MM.1S (cell line): ENCODE results near the gene CMC1.

Source experiments
- DNase-seq: peaks from one replicate; pipeline ENCODE4 v3.0.0-alpha.2; 2015
- H2AFZ ChIP-seq: fragments of 300-600 bp; sonication (generic); 2 replicates; pipeline ENCODE4 v1.6.0; 2016; ENCODE audit warnings: antibody characterized with exemption, low read length
- H3F3A ChIP-seq: fragments of 300-600 bp; sonication (generic); 2 replicates; pipeline ENCODE4 v1.6.1; 2016; ENCODE audit warnings: mild to moderate bottlenecking, antibody characterized with exemption, low read length, moderate library complexity, mixed read lengths; ENCODE audit not compliant: insufficient read depth
- H3K27ac ChIP-seq: fragments of 300-600 bp; sonication (generic); 2 replicates; pipeline ENCODE4 v1.5.1; 2016; ENCODE audit warnings: mild to moderate bottlenecking, low read length
- H3K27me3 ChIP-seq: fragments of 300-600 bp; sonication (generic); replicated peaks from 2 replicates; pipeline ENCODE4 v1.6.0; 2016; ENCODE audit warnings: low read length; ENCODE audit not compliant: insufficient read depth
- H3K36me3 ChIP-seq: fragments of 300-600 bp; sonication (generic); replicated peaks from 2 replicates; pipeline ENCODE4 v1.6.1; 2016; ENCODE audit warnings: mild to moderate bottlenecking, low read length, mixed read lengths; ENCODE audit not compliant: insufficient read depth
- H3K4me1 ChIP-seq: fragments of 300-600 bp; sonication (generic); 2 replicates; pipeline ENCODE4 v1.6.1; 2016; ENCODE audit warnings: low read length, mixed read lengths
- H3K4me2 ChIP-seq: fragments of 300-600 bp; sonication (generic); 2 replicates; pipeline ENCODE4 v1.6.0; 2016; ENCODE audit warnings: low read depth, low read length
- H3K4me3 ChIP-seq: fragments of 300-600 bp; sonication (generic); 2 replicates; pipeline ENCODE4 v1.5.1; 2016; ENCODE audit warnings: low read length, mixed read lengths
- H3K79me2 ChIP-seq: fragments of 300-600 bp; sonication (generic); 2 replicates; pipeline ENCODE4 v1.6.1; 2016; ENCODE audit warnings: mixed run types, low read length, mixed read lengths
- H3K9ac ChIP-seq: fragments of 300-600 bp; sonication (generic); 2 replicates; pipeline ENCODE4 v1.6.1; 2016; ENCODE audit warnings: low read length, mixed read lengths
- H3K9me2 ChIP-seq: fragments of 300-600 bp; sonication (generic); replicated peaks from 2 replicates; pipeline ENCODE4 v1.6.1; 2016; ENCODE audit warnings: mild to moderate bottlenecking, low read length, mixed read lengths; ENCODE audit not compliant: insufficient read depth
- H3K9me3 ChIP-seq: fragments of 300-600 bp; sonication (generic); replicated peaks from 2 replicates; pipeline ENCODE4 v1.6.1; 2016; ENCODE audit warnings: mild to moderate bottlenecking, low read length, mixed read lengths; ENCODE audit not compliant: insufficient read depth
- H4K20me1 ChIP-seq: fragments of 300-600 bp; sonication (generic); 2 replicates; pipeline ENCODE4 v1.6.1; 2016; ENCODE audit warnings: mild to moderate bottlenecking, low read length, moderate library complexity, mixed read lengths; ENCODE audit not compliant: insufficient read depth
- CTCF ChIP-seq: fragments of 300-600 bp; sonication (generic); IDR thresholded peaks from 2 replicates; pipeline ENCODE4 v1.5.1; 2016; ENCODE audit warnings: antibody characterized with exemption, low read length, mixed read lengths
- EZH2 ChIP-seq: fragments of 300-600 bp; sonication (generic); optimal IDR thresholded peaks from 2 replicates; pipeline ENCODE3; 2017; ENCODE audit warnings: low read depth, mild to moderate bottlenecking, antibody characterized with exemption, low read length, mixed read lengths
- EZH2phosphoT487 ChIP-seq: fragments of 300-600 bp; sonication (generic); IDR thresholded peaks from 2 replicates; pipeline ENCODE4 v1.6.1; 2018; ENCODE audit warnings: antibody characterized with exemption, low read length

The CMC1 gene

DNA sequence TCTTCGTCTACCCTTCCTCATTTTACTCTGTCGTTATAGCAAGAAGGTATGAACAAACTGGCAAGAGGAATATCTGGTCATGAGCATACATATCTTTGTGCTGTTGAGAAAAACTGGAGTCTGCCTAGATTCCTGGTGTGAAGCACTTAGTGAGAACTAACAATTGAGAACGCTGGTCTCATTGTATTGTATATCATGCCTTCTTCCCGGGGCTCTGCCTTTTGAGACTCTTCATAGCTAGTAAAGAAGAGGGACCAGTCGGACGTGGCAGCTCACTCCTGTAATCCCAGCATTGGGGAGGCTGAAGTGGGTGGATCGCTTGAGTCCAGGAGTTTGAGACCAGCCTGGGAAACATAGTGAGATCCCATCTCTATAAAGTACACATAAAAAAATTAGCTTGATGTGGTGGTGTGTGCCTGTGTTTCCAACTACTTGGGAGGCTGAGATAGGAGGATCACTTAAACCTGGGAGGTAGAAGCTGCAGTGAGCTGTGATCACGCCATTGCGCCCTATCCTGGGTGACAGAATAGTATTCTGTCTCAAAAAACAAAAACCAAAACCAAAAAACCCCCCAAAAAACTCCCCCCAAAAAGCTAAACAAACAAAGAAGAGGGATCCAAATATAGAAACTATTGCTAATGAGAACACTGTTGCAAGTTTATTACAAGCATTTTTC, 11.8 kb downstream of the CMC1 start:
- H3K36me3 ChIP-seq = no peaks in the 10 kb centered on the region
- no peak overlapping the region for H2AFZ ChIP-seq
- H4K20me1 ChIP-seq = no peaks in the 10 kb centered on the region
- H3K4me2 ChIP-seq = no peak overlapping the region
- H3K9me3 ChIP-seq = no peaks in the 10 kb centered on the region
- no peak overlapping the region for H3K27ac ChIP-seq
- H3K79me2 ChIP-seq = peaks cover 19% of the 10 kb centered on the region; the same call in 1 of the 2 replicates
- DNase-seq = no peak
- no peaks in the 10 kb centered on the region for H3F3A ChIP-seq
- no peak overlapping the region for H3K4me3 ChIP-seq
- no peaks in the 10 kb centered on the region for H3K4me1 ChIP-seq
- H3K9ac ChIP-seq = no peak overlapping the region
- no peak for TF ChIP-seq CTCF
- no peak for TF ChIP-seq EZH2phosphoT487
- TF ChIP-seq EZH2 = no peak
- no peaks in the 10 kb centered on the region for H3K9me2 ChIP-seq
- H3K27me3 ChIP-seq = no peaks in the 10 kb centered on the region

DNA sequence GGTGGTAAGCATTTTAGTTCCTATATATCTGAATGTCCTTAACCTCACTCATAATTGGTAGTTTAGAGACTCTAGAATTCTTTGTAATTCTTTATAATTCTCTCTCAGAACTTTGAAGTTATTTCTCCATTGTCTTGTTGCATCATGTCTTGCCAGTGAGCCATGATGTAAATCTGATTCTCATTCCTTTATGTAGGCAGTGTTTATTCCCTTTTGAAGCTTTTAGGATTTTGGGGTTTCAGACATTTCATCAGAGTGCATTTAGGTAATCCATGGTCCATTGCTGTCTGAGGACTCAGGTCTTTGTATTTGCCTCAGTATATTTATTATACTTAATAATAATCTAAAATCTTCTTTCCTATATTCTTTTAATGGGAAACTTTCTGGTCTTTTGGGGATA, 20.6 kb downstream of the CMC1 start:
- Histone ChIP-seq H3K9me2 (no peaks in the 10 kb centered on the region), H3K9me3 (no peaks in the 10 kb centered on the region), H3K27me3 (no peaks in the 10 kb centered on the region), H3K36me3 (no peaks in the 10 kb centered on the region), H3K79me2 (peaks cover 3% of the 10 kb centered on the region; the same call in 1 of the 2 replicates), H3K27ac (no peak overlapping the region), H3K4me1 (no peaks in the 10 kb centered on the region), H4K20me1 (no peaks in the 10 kb centered on the region), H3K4me2 (no peak overlapping the region), H3K4me3 (no peak overlapping the region), H3K9ac (no peak overlapping the region), H2AFZ (no peak overlapping the region), H3F3A (no peaks in the 10 kb centered on the region)
- TF ChIP-seq EZH2phosphoT487 = no peak
- DNase-seq = no peak

DNA sequence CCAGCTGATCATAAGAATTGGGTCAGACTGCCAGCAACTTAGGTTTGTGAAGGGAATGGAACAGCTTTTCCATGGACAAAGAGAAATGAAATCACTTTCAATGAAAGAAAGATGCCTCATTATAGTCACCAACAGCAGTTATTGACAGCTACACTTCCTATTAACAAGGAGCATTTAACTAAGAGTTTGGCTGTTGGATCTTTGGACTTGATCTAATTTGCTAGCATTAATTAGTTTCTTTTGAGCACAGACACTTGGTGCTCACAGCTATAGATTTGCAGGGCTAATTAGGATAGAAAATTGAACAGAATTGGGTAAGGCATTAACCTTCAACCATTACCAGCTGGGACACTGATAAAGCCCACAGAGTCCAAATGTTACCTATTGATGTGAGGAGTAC, 24.2 kb downstream of the CMC1 start:
- no peak overlapping the region for H3K27ac ChIP-seq
- H3K9me3 ChIP-seq = no peaks in the 10 kb centered on the region
- no peaks in the 10 kb centered on the region for H3K9me2 ChIP-seq
- H2AFZ ChIP-seq = no peak overlapping the region
- H3F3A ChIP-seq = no peaks in the 10 kb centered on the region
- no peak for TF ChIP-seq EZH2phosphoT487
- H3K27me3 ChIP-seq = no peaks in the 10 kb centered on the region
- H3K79me2 ChIP-seq = no peaks in the 10 kb centered on the region
- H3K9ac ChIP-seq = no peak overlapping the region
- no peaks in the 10 kb centered on the region for H3K36me3 ChIP-seq
- H3K4me1 ChIP-seq = 0 out of 2 replicates have a peak, but pooled peaks cover 4% of the 10 kb centered on the region
- no peak overlapping the region for H3K4me3 ChIP-seq
- DNase-seq = no peak
- no peak overlapping the region for H3K4me2 ChIP-seq
- no peaks in the 10 kb centered on the region for H4K20me1 ChIP-seq

DNA sequence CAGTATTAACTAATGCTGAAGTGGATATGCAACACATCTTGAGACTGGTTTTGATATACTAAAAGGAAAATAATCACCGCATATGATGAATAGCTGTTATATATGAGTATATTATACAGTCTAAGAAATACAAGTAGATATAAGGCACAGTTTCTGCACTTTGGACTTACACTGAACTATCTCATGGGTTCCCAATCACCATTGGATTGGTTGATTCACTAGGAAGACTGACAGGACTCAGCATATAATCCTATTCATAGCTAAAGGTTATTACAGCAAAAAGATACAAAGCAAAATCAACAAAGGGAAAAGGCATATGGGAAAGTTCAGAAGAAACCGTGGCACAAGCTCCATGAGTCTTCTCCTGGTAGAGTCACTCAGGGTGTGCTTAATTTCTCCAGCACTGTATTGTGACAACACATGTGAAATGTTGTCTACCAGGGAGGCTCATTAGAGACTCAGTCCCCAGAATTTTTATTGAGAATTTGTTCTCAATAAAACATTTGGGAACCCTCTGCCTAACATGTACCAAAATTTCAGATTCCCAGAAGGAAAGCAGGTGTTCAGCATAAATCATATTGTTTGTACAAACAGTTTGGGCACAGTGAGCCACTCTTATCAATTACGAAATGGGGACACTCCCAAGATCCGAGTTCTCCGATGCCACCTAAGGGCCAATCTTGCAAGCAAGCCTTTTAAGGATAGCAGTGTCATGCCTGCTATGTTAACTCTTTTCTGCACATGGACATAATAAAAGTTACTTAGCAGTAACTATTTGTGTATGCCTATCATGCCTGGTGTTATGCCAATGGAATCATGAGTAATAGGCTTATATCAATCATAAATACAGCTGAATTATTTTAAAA, 26.8 kb downstream of the CMC1 start:
- Histone ChIP-seq H4K20me1 (no peaks in the 10 kb centered on the region), H3K36me3 (no peaks in the 10 kb centered on the region), H3K79me2 (no peaks in the 10 kb centered on the region), H3K4me1 (0 out of 2 replicates have a peak, but pooled peaks cover 4% of the 10 kb centered on the region), H3K27ac (no peak overlapping the region), H2AFZ (no peak overlapping the region), H3K4me2 (no peak overlapping the region), H3K27me3 (no peaks in the 10 kb centered on the region), H3K9me2 (no peaks in the 10 kb centered on the region), H3K9ac (no peak overlapping the region), H3K9me3 (no peaks in the 10 kb centered on the region), H3F3A (no peaks in the 10 kb centered on the region), H3K4me3 (no peak overlapping the region)
- no peak for DNase-seq
- TF ChIP-seq EZH2 (no peak), EZH2phosphoT487 (no peak), CTCF (no peak)
